Activated CD8-positive, alpha-beta memory T cell treated with anti-CD3 and anti-CD28 coated beads, Interleukin-2, amount 50 U/mL, for 24 hours (primary cell): ENCODE results near the gene GNRHR.

Source experiments
- DNase-seq: peaks from one replicate; pipeline ENCODE4 v3.0.0-alpha.2; 2020; ENCODE audit errors: extremely low read depth

The GNRHR gene

DNA sequence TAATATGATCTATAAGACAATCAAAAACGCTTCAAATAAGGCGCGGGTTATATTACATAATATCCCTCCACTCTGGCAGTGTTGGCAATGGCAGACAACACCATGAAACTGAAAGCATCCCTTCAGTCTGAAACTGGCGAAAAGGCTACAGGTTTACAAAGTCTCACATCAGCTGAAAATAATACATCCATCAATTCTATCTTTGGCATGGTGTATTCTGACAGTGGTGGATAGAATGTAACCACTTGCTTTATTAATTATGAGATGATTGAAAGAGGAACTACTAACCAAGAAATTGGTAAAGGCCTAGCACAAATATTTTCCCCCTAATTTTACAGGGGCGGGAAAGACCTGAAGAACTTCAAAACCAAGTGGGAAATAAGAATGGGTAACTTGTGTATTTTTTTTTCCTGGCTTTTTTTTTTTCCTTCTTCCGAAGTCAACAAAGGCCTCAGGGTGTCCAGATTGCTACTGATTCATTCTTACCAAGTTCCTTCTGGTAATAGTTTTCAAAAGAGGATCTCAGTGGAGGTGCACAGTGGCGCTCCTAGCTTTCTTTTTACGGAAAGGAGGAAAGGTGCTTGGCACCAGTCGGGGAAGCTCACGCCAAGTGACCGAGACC, 54.0 kb downstream of the GNRHR start:
- no peak for DNase-seq

DNA sequence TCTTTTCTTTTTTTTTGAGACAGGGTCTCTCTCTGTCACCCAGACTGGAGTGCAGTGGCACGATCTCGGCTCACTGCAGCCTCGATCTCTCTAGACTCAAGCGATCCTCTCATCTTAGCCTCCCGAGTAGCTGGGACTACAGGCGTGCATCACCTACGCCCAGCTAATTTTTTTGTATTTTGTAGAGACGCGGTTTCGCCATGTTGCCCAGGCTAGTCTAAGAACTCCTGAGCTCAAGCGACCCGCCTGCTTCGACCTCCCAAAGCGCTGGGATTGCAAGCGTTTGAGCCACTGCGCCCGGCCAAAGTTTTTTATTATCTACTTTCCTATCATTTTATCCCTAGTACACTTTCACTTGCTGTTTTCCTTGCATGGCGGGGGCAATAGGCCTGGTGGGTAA, 54.6 kb downstream of the GNRHR start:
- DNase-seq = no peak

DNA sequence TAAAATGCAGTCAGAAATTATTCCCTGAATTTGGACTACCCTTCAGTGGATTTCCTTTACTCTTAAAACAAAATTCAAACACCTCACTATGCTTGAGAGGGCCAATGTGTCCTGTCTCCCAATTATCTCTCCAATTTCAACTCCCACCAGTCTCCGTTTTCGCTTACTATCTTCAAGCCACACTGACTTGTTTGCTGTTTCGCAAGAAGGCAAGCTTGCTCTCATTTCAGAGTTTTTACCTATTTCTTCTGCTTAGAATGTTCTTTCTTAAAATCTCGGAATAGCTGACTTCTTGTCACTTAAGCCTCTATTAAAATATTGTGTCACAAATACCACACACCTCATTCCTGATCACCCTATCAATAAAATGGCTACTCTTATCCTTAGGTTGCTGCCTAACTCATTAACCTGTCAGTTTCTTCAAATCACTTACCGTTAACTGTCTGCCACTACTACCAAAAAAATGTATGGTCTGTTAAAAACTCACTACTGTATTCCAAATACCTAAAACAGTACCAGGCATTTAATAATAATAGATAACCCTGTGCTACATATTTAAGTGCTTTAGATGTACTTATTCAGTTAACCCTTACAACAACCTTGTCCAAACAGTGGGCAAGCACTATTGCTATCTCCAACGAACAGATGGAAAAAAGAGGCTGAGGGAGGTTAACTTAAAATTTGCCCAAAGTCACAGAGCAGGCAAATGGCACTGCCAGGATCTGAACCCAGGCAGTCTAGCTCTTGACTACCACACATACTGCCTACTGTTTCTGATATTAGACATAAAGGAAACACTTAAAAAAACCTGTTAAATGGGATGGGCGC, 56.1 kb downstream of the GNRHR start:
- no peak for DNase-seq

DNA sequence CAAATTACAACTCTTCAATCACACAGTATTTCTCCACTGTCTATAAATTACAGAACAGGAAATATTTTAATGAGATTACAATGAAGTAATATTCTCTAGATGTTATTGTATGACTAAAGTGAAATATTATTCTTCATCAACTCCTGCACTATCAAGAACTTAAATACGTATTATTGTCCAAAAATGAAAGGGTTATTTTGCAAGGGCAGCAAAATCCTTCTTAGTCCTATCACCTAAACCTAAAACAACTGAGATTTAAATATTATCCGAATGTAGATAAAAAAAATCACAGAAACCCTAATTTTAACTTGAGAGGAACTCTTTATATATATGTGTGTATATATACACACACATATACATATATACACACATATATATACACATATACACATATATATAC, 58.1 kb downstream of the GNRHR start:
- no peak for DNase-seq

DNA sequence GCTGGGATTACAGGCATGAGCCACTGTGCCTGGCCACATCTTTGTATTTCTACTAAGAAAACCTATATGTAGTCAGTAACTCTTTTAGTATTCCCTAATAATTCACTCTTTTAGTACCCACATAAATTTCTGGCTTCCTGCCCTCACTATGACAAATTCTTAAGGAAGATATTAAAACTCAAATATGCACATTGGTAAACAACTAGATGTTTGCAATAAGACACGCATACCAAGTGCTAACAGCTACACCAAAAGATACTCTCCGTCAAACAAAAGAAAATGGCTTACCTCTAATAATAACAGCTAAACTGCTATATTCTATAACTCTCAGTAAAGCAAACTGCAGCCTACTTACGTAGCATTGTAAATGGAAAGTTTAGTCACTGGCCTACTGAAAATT, 59.5 kb downstream of the GNRHR start:
- no peak for DNase-seq

DNA sequence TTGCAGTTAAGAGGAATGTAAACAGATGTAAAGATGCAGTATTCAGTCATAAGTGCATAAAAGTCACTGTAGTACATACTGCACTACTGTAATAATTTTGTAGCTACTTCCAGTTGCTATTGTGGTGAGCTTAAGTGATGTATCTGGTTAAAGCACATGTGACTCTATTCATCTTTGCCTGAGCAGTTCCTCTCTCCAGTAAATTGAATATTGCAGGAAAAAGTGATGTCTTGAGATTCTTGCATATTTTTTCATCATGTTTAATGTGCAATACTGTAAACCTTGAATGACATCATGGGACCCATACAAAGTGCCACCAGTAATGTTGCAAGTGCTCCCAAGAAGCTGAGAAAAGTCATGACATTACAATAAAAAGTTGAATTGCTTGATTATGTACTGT, 62.9 kb downstream of the GNRHR start:
- no peak for DNase-seq
